Activated CD8-positive, alpha-beta memory T cell treated with anti-CD3 and anti-CD28 coated beads for 24 hours (primary cell): Measurements from ENCODE around the gene MACROD2.

Experiments used
- DNase-seq: peaks from one replicate; pipeline ENCODE4 v3.0.0-alpha.2; 2020

Gene MACROD2

GRCh38 chr20:15814360-15814759 lies 1819.0 kb downstream of the MACROD2 start:
- DNase-seq: no peak

- no peak for DNase-seq
These were observed 1819.6 kb downstream of the MACROD2 start for GRCh38 chr20:15814911-15815310.

- no peak for DNase-seq
These were observed 1822.0 kb downstream of the MACROD2 start for GRCh38 chr20:15817351-15817750.

- DNase-seq: no peak
These were observed 1823.3 kb downstream of the MACROD2 start for GRCh38 chr20:15818651-15819071.

- no peak for DNase-seq
These were observed 1828.4 kb downstream of the MACROD2 start for GRCh38 chr20:15823718-15824117.

GRCh38 chr20:15827628-15828027 lies 1832.3 kb downstream of the MACROD2 start:
- DNase-seq: no peak

GRCh38 chr20:15831201-15831600 lies 1835.9 kb downstream of the MACROD2 start:
- no peak for DNase-seq

GRCh38 chr20:15832512-15832911 lies 1837.2 kb downstream of the MACROD2 start:
- DNase-seq: no peak

- no peak for DNase-seq
These were observed 1839.5 kb downstream of the MACROD2 start for GRCh38 chr20:15834857-15835256.

- no peak for DNase-seq
These were observed 1840.5 kb downstream of the MACROD2 start for GRCh38 chr20:15835811-15836210.

- no peak for DNase-seq
These were observed 1841.3 kb downstream of the MACROD2 start for GRCh38 chr20:15836634-15837033.

GRCh38 chr20:15837563-15837962 lies 1842.2 kb downstream of the MACROD2 start:
- no peak for DNase-seq

- no peak for DNase-seq
These were observed 1843.2 kb downstream of the MACROD2 start for GRCh38 chr20:15838466-15838865.

- DNase-seq: no peak
These were observed 1845.5 kb downstream of the MACROD2 start for GRCh38 chr20:15840636-15841301.

- DNase-seq: no peak
These were observed 1847.6 kb downstream of the MACROD2 start for GRCh38 chr20:15842872-15843271.

- DNase-seq: no peak
These were observed 1848.5 kb downstream of the MACROD2 start for GRCh38 chr20:15843777-15844176.

GRCh38 chr20:15847196-15847784 lies 1852.0 kb downstream of the MACROD2 start:
- no peak for DNase-seq

- no peak for DNase-seq
These were observed 1852.8 kb downstream of the MACROD2 start for GRCh38 chr20:15848126-15848525.

GRCh38 chr20:15848995-15849610 lies 1853.8 kb downstream of the MACROD2 start:
- no peak for DNase-seq

GRCh38 chr20:15851576-15852215 lies 1856.4 kb downstream of the MACROD2 start:
- no peak for DNase-seq

- no peak for DNase-seq
These were observed 1859.6 kb downstream of the MACROD2 start for GRCh38 chr20:15854911-15855310.

- DNase-seq: no peak
These were observed 1862.0 kb downstream of the MACROD2 start for GRCh38 chr20:15857173-15857784.

- DNase-seq: no peak
These were observed 1863.7 kb downstream of the MACROD2 start for GRCh38 chr20:15859061-15859460.
